Cardiac fibroblast (primary cell): ENCODE results near the gene PHKA1.
"Not testable (repeated sequence)": the region's sequence is repeated elsewhere in the genome, so short reads cannot be mapped to it uniquely, and the experiment has no call there.

Source experiments
- DNase-seq, 2 donors: peaks; one replicate each; pipeline versions ENCODE4 v3.0.0 to v3.0.0-alpha.2; 2010; ENCODE audit warnings: low read depth in 2 of 2
- H3K4me3 ChIP-seq, 2 donors: replicated peaks in 1 of 2; 1 replicate in 1 of 2; 2 replicates in 1 of 2; pipeline ENCODE4 v1.5.1; 2011; ENCODE audit warnings: low read depth in 2 of 2, low read length in 2 of 2, mild to moderate bottlenecking in 2 of 2, moderate library complexity in 1 of 2
- CTCF ChIP-seq: IDR thresholded peaks from one replicate; pipeline ENCODE4 v1.5.1; 2011; ENCODE audit warnings: low read depth, mild to moderate bottlenecking, low read length, inconsistent platforms

Gene PHKA1

GRCh38 chrX:72687396-72687795, 26.7 kb downstream of the PHKA1 start:
- H3K4me3 ChIP-seq: no peak overlapping the region
- TF ChIP-seq CTCF: no peak
- DNase-seq: no peak

GRCh38 chrX:72685810-72686456, 28.2 kb downstream of the PHKA1 start:
- TF ChIP-seq CTCF: no peak
- H3K4me3 ChIP-seq: no peak overlapping the region
- peak in 1 of 2 donors; percentile 33 for DNase-seq

- H3K4me3 ChIP-seq: no peak overlapping the region
- no peak for DNase-seq
- no peak for TF ChIP-seq CTCF
Observed at GRCh38 chrX:72685018-72685417, 29.1 kb downstream of the PHKA1 start.

GRCh38 chrX:72683631-72684030, 30.5 kb downstream of the PHKA1 start:
- no peak for TF ChIP-seq CTCF
- no peak overlapping the region for H3K4me3 ChIP-seq
- DNase-seq: no peak

GRCh38 chrX:72676465-72676864, 37.6 kb downstream of the PHKA1 start:
- TF ChIP-seq CTCF: no peak
- DNase-seq: no peak
- no peak overlapping the region for H3K4me3 ChIP-seq

GRCh38 chrX:72673951-72674350, 40.2 kb downstream of the PHKA1 start:
- not testable (repeated sequence) for H3K4me3 ChIP-seq, DNase-seq

- DNase-seq, H3K4me3 ChIP-seq: not testable (repeated sequence)
Observed at GRCh38 chrX:72669508-72669907, 44.6 kb downstream of the PHKA1 start.

- DNase-seq: peak; percentile 9 to 51
- TF ChIP-seq CTCF: no peak
Observed at GRCh38 chrX:72666451-72666850, 47.7 kb downstream of the PHKA1 start.

More at GRCh38 chrX:72666451-72666850, 47.7 kb downstream of the PHKA1 start:
- H3K4me3 ChIP-seq: no peak overlapping the region
